Smooth muscle cell (in vitro differentiated cells): ENCODE results near the gene MUSTN1. TPM values are rescaled to one million over a fixed set of nuclear protein-coding genes. Genes with fewer than 3 reads are reported as not detected.

Experiments
- DNase-seq: peaks from one replicate; lab custom pipeline; 2025; ENCODE audit not compliant: unreplicated experiment; lab: John Stamatoyannopoulos, UW
- H2AFZ ChIP-seq: fragments of 200-600 bp; sonication (generic); 2 replicates; pipeline ENCODE4 v1.6.0; 2016; ENCODE audit warnings: antibody characterized with exemption, low read depth, mild to moderate bottlenecking
- H3F3A ChIP-seq: fragments of 200-600 bp; sonication (generic); 2 replicates; pipeline ENCODE4 v1.6.0; 2017; ENCODE audit warnings: antibody characterized with exemption, low read depth
- H3K27ac ChIP-seq: fragments of 200-600 bp; sonication (generic); 2 replicates; pipeline ENCODE4 v1.5.1; 2016; ENCODE audit warnings: low read depth, mild to moderate bottlenecking
- H3K27me3 ChIP-seq: fragments of 200-600 bp; sonication (generic); 2 replicates; pipeline ENCODE4 v1.6.1; 2016; ENCODE audit warnings: low read depth, mild to moderate bottlenecking
- H3K36me3 ChIP-seq: fragments of 200-600 bp; sonication (generic); 2 replicates; pipeline ENCODE4 v1.5.1; 2016; ENCODE audit warnings: low read depth
- H3K4me1 ChIP-seq: fragments of 200-600 bp; sonication (generic); 2 replicates; pipeline ENCODE4 v1.5.1; 2016; ENCODE audit warnings: low read depth
- H3K4me2 ChIP-seq: fragments of 200-600 bp; sonication (generic); 2 replicates; pipeline ENCODE4 v1.6.0; 2016; ENCODE audit warnings: mild to moderate bottlenecking
- H3K4me3 ChIP-seq: fragments of 200-600 bp; sonication (generic); 2 replicates; pipeline ENCODE4 v1.5.1; 2016; ENCODE audit warnings: mild to moderate bottlenecking
- H3K79me2 ChIP-seq: fragments of 200-600 bp; sonication (generic); 2 replicates; pipeline ENCODE4 v1.6.0; 2016; ENCODE audit warnings: low read depth, mild to moderate bottlenecking
- H3K9ac ChIP-seq: fragments of 200-600 bp; sonication (generic); 2 replicates; pipeline ENCODE4 v1.6.0; 2016; ENCODE audit warnings: low read depth
- H3K9me3 ChIP-seq: fragments of 200-600 bp; sonication (generic); replicated peaks from 2 replicates; pipeline ENCODE4 v1.5.1; 2016; ENCODE audit warnings: low read depth
- H4K20me1 ChIP-seq: fragments of 200-600 bp; sonication (generic); 2 replicates; pipeline ENCODE4 v1.6.0; 2016; ENCODE audit warnings: low read depth
- CTCF ChIP-seq: fragments of 200-600 bp; sonication (generic); IDR thresholded peaks from 2 replicates; pipeline ENCODE4 v1.5.1; 2017; ENCODE audit warnings: borderline replicate concordance, mild to moderate bottlenecking, antibody characterized with exemption; ENCODE audit not compliant: insufficient read depth, poor library complexity, severe bottlenecking
- WGBS: methylation state at CpG from one replicate; pipeline ENCODE4 v1.1.7; 2016; ENCODE audit warnings: low lambda C conversion rate; 5-methylcytosine and 5-hydroxymethylcytosine counted together
- polyA plus RNA-seq: library from polyadenylated mRNA; unstranded; fragments of >200 nt; fragmentation: Nextera tagmentation; extraction: Ambion mirVana; gene quantifications from 2 replicates; pipeline ENCODE4 v1.2.1, GENCODE V29; 2016
- total RNA-seq: library from RNA; depleted of rRNA; stranded (reverse); fragments of >200 nt; gene quantifications from 2 replicates; pipeline ENCODE4 v1.2.3, GENCODE V29; 2014

Gene MUSTN1
- total and polyA plus RNA-seq, 2 experiments from 2014 or later: 0.30 to 2.2 TPM

GRCh38 chr3:52874864-52875587 is 40.2 kb upstream of the MUSTN1 start:
- Histone ChIP-seq H4K20me1 (peaks cover 52% of the 10 kb centered on the region), H3K27ac (no peak overlapping the region), H3K4me1 (no peaks in the 10 kb centered on the region), H3F3A (no peaks in the 10 kb centered on the region), H3K4me2 (no peak overlapping the region), H3K27me3 (no peaks in the 10 kb centered on the region), H3K36me3 (no peaks in the 10 kb centered on the region), H2AFZ (no peak overlapping the region), H3K79me2 (no peaks in the 10 kb centered on the region), H3K4me3 (no peak overlapping the region), H3K9me3 (no peaks in the 10 kb centered on the region), H3K9ac (no peak overlapping the region)
- TF ChIP-seq CTCF: no peak
- WGBS: 70% methylated on average over 9 of the region's 9 CpGs
- no peak for DNase-seq

GRCh38 chr3:52874160-52874701 is 39.4 kb upstream of the MUSTN1 start:
- Histone ChIP-seq H3K27me3 (no peaks in the 10 kb centered on the region), H3K27ac (no peak overlapping the region), H3K4me3 (no peak overlapping the region), H2AFZ (no peak overlapping the region), H3K9ac (no peak overlapping the region), H4K20me1 (peaks cover 49% of the 10 kb centered on the region), H3K4me2 (no peak overlapping the region), H3K36me3 (no peaks in the 10 kb centered on the region), H3K4me1 (no peaks in the 10 kb centered on the region), H3F3A (no peaks in the 10 kb centered on the region), H3K79me2 (no peaks in the 10 kb centered on the region), H3K9me3 (no peaks in the 10 kb centered on the region)
- DNase-seq: no peak
- 89% methylated on average over 5 of the region's 5 CpGs for WGBS
- no peak for TF ChIP-seq CTCF

GRCh38 chr3:52873433-52874159 is 38.8 kb upstream of the MUSTN1 start:
- H3K4me3 ChIP-seq: no peak overlapping the region
- no peak overlapping the region for H3K9ac ChIP-seq
- H3K27me3 ChIP-seq: no peaks in the 10 kb centered on the region
- peaks cover 43% of the 10 kb centered on the region for H4K20me1 ChIP-seq
- no peaks in the 10 kb centered on the region for H3K9me3 ChIP-seq
- H3K36me3 ChIP-seq: no peaks in the 10 kb centered on the region
- no peaks in the 10 kb centered on the region for H3K4me1 ChIP-seq
- WGBS: 81% methylated on average over 8 of the region's 8 CpGs
- no peak overlapping the region for H2AFZ ChIP-seq
- H3K4me2 ChIP-seq: no peak overlapping the region
- TF ChIP-seq CTCF: no peak
- no peak for DNase-seq
- no peaks in the 10 kb centered on the region for H3F3A ChIP-seq
- no peaks in the 10 kb centered on the region for H3K79me2 ChIP-seq
- no peak overlapping the region for H3K27ac ChIP-seq
